ENCODE measurements around the gene NIT2. TPM values are rescaled to one million over a fixed set of nuclear protein-coding genes. Genes with fewer than 3 reads are reported as not detected.

NIT2 gene
- total RNA-seq, 2 donors from 2014 or later, result 33.7 to 37.9 TPM

Other genes starting within 250 kb of the NIT2 start
- 10 to 100 TPM; 77.0 to 86.6 TPM for gene FILIP1L, start 220.3 kb upstream of the NIT2 start, total RNA-seq
- gene TBC1D23, start 73.8 kb upstream of the NIT2 start, total RNA-seq, result 10 to 100 TPM; 30.6 to 32.5 TPM
- gene TOMM70, start 66.3 kb downstream of the NIT2 start, total RNA-seq, result 10 to 100 TPM; 50.0 to 53.4 TPM
- gene LNP1, start 66.8 kb downstream of the NIT2 start, total RNA-seq, result 1 to 10 TPM; 2.8 to 3.1 TPM
- gene TMEM45A, start 157.9 kb downstream of the NIT2 start, total RNA-seq, result 10 to 100 TPM; 12.3 to 15.3 TPM